GM23338 (cell line): Measurements from ENCODE around the gene AKR1C1. TPM values are rescaled to one million over a fixed set of nuclear protein-coding genes. Genes with fewer than 3 reads are reported as not detected.
"Not testable (repeated sequence)": the region's sequence is repeated elsewhere in the genome, so short reads cannot be mapped to it uniquely, and the experiment has no call there.

Experiments used
- ATAC-seq: fragments of 200-7000 bp; cut with Tn5 transposase; 3 replicates; pipeline ENCODE4 v1.9.1; 2020
- DNase-seq: peaks from one replicate; pipeline ENCODE4 v3.0.0-alpha.2; 2015; ENCODE audit warnings: low spot score
- H2AFZ ChIP-seq: fragments of 200-600 bp; sonication (generic); 2 replicates; pipeline ENCODE4 v1.8.0; 2016; ENCODE audit warnings: antibody characterized with exemption, mild to moderate bottlenecking, moderate library complexity
- H3F3A ChIP-seq: fragments of 200-600 bp; sonication (generic); replicated peaks from 2 replicates; pipeline ENCODE4 v1.8.0; 2017; ENCODE audit warnings: antibody characterized with exemption, mixed run types, low read depth
- H3K27ac ChIP-seq: fragments of 200-600 bp; sonication (generic); 2 replicates; pipeline ENCODE4 v1.6.1; 2016; ENCODE audit warnings: low read depth
- H3K27me3 ChIP-seq: fragments of 200-600 bp; sonication (generic); 2 replicates; pipeline ENCODE4 v1.8.0; 2016; ENCODE audit warnings: mild to moderate bottlenecking, mixed run types, moderate library complexity; ENCODE audit not compliant: insufficient read depth
- H3K36me3 ChIP-seq: fragments of 200-600 bp; sonication (generic); 2 replicates; pipeline ENCODE4 v1.8.0; 2016; ENCODE audit warnings: mild to moderate bottlenecking; ENCODE audit not compliant: insufficient read depth
- H3K4me1 ChIP-seq: fragments of 200-600 bp; sonication (generic); 2 replicates; pipeline ENCODE4 v1.8.0; 2016; ENCODE audit warnings: mild to moderate bottlenecking, moderate library complexity; ENCODE audit not compliant: insufficient read depth
- H3K4me2 ChIP-seq: fragments of 200-600 bp; sonication (generic); 2 replicates; pipeline ENCODE4 v1.7.1; 2017; ENCODE audit warnings: mixed run types
- H3K4me3 ChIP-seq: fragments of 200-600 bp; sonication (generic); 2 replicates; pipeline ENCODE4 v1.6.1; 2016; ENCODE audit warnings: mixed run types
- H3K79me2 ChIP-seq: fragments of 200-600 bp; sonication (generic); replicated peaks from 2 replicates; pipeline ENCODE4 v1.8.0; 2017; ENCODE audit warnings: mild to moderate bottlenecking; ENCODE audit not compliant: insufficient read depth
- H3K9me2 ChIP-seq: fragments of 200-600 bp; sonication (generic); 2 replicates; pipeline ENCODE4 v1.8.0; 2017; ENCODE audit not compliant: insufficient read depth
- H4K20me1 ChIP-seq: fragments of 200-600 bp; sonication (generic); replicated peaks from 2 replicates; pipeline ENCODE4 v1.8.0; 2017; ENCODE audit warnings: mild to moderate bottlenecking; ENCODE audit not compliant: insufficient read depth
- H3K27ac Mint-ChIP-seq: 2 replicates; pipeline ENCODE4 v1.8.0; 2020; ENCODE audit warnings: inconsistent platforms, mild to moderate bottlenecking, moderate library complexity, mixed read lengths
- H3K27me3 Mint-ChIP-seq: 3 replicates; pipeline ENCODE4 v1.8.0; 2022; ENCODE audit warnings: low read depth, mild to moderate bottlenecking, moderate library complexity, mixed read lengths, inconsistent platforms; ENCODE audit not compliant: insufficient read depth, poor library complexity
- H3K36me3 Mint-ChIP-seq: 3 replicates; pipeline ENCODE4 v1.8.0; 2021; ENCODE audit warnings: low read depth, mild to moderate bottlenecking, inconsistent platforms, moderate library complexity, mixed read lengths
- H3K4me1 Mint-ChIP-seq: 3 replicates; pipeline ENCODE4 v1.8.0; 2020; ENCODE audit warnings: mild to moderate bottlenecking, inconsistent platforms, mixed read lengths
- H3K4me3 Mint-ChIP-seq: 3 replicates; pipeline ENCODE4 v1.8.0; 2021; ENCODE audit warnings: moderate library complexity, mild to moderate bottlenecking, inconsistent platforms, mixed read lengths
- H3K9me3 Mint-ChIP-seq: 3 replicates; pipeline ENCODE4 v1.8.0; 2020; ENCODE audit warnings: moderate library complexity, mild to moderate bottlenecking, inconsistent platforms, mixed read lengths
- polyA plus RNA-seq: library from polyadenylated mRNA; unstranded; fragments of >200 nt; fragmentation: Nextera tagmentation; extraction: Ambion mirVana; gene quantifications from 2 replicates; pipeline ENCODE4 v1.2.1, GENCODE V29; 2016
- total RNA-seq: library from RNA; depleted of rRNA; stranded (reverse); fragments of >200 nt; shearing (Covaris generic); gene quantifications from 2 replicates; pipeline ENCODE4 v1.2.3, GENCODE V29; 2014

Gene AKR1C1
- total and polyA plus RNA-seq, 2 experiments from 2014 or later, result 2.6 to 5.1 TPM

DNA sequence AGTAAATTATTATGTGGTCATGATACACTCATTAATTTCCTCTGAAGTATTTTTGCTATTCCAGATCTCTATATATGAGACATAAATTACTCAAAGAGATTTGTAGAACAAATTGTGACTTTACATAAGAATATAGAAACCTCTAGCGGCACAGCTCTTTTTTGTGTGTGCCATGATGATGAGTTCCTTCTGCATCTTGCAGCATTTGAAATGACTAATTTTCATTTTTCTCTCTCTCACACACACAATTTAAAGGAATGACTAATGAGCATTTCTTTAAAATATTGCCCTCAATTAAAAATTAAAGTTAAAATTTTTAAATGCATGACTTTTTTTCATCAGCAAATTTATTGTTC, 40.8 kb downstream of the AKR1C1 start:
- not testable (repeated sequence) for H3K4me1 ChIP-seq, H3K36me3 ChIP-seq, H4K20me1 ChIP-seq, H2AFZ ChIP-seq, H3K27me3 Mint-ChIP-seq, DNase-seq, H3K27me3 ChIP-seq, H3K79me2 ChIP-seq, H3K4me3 Mint-ChIP-seq, H3K9me2 ChIP-seq, H3K4me1 Mint-ChIP-seq, H3K27ac Mint-ChIP-seq, H3K27ac ChIP-seq, H3K9me3 Mint-ChIP-seq, H3K4me2 ChIP-seq, ATAC-seq, H3K36me3 Mint-ChIP-seq, H3K4me3 ChIP-seq, H3F3A ChIP-seq

DNA sequence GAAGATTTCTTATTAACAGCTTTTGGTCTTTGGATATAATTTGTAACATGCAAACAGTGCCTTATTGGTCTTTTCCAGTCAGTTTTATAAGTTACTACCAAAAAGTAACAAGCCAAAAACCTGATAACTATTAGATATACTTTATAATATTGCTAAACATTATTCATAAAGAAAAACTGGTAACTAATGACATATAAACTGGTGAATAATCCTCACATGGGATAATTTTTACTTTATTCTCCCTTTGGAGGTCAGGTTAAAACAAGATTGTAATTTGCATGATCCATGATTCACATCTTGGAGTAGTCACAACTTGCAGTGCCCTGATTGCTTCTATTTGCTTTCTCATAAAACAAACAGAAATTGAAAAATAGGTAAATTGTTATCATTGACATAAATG, 41.3 kb downstream of the AKR1C1 start:
- H3K4me2 ChIP-seq, H3K9me3 Mint-ChIP-seq, H3K27me3 Mint-ChIP-seq, H3K4me1 Mint-ChIP-seq, H3K36me3 ChIP-seq, H3K36me3 Mint-ChIP-seq, H3K79me2 ChIP-seq, H2AFZ ChIP-seq, H3K4me3 ChIP-seq, H3K27me3 ChIP-seq, H3K4me3 Mint-ChIP-seq, H3K27ac Mint-ChIP-seq, DNase-seq, H4K20me1 ChIP-seq, H3K4me1 ChIP-seq, H3F3A ChIP-seq, ATAC-seq, H3K9me2 ChIP-seq, H3K27ac ChIP-seq: not testable (repeated sequence)

GRCh38 chr10:5008857-5009548, 45.8 kb downstream of the AKR1C1 start:
- H3K4me3 Mint-ChIP-seq, H3K9me3 Mint-ChIP-seq, ATAC-seq, H3K9me2 ChIP-seq, H2AFZ ChIP-seq, H3K27me3 ChIP-seq, H3K4me1 ChIP-seq, H3K27me3 Mint-ChIP-seq, H3K36me3 Mint-ChIP-seq, H3K4me2 ChIP-seq, H3K36me3 ChIP-seq, H3K4me1 Mint-ChIP-seq, H3F3A ChIP-seq, H3K4me3 ChIP-seq, H3K27ac Mint-ChIP-seq, DNase-seq, H4K20me1 ChIP-seq, H3K27ac ChIP-seq, H3K79me2 ChIP-seq: not testable (repeated sequence)

DNA sequence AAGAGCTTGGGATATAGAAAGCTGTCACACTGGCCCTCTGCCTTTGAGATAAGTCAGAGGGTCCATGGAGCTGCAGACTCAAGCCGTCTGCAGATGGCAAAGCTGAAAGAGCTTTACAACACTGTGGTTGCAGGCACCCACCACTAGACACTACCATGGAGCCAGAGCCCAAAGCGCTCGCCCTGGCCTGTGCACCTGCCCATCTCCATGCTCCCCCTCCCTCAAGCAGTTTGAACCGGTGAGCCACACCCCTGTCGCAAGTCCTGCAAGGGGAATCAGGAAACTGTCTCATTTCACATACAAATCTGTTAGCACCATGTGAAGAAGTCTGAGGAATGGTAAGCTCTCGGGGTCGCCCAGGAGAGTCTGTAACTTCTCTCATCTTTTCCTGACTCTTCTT, 46.8 kb downstream of the AKR1C1 start:
- not testable (repeated sequence) for H3K9me2 ChIP-seq, H3K79me2 ChIP-seq, H3K4me1 ChIP-seq, H4K20me1 ChIP-seq, H3K9me3 Mint-ChIP-seq, H3K27ac Mint-ChIP-seq, DNase-seq, H3K27me3 Mint-ChIP-seq, H3K27ac ChIP-seq, H3K4me2 ChIP-seq, H3K27me3 ChIP-seq, H3K4me3 ChIP-seq, H3K4me1 Mint-ChIP-seq, H2AFZ ChIP-seq, H3F3A ChIP-seq, H3K36me3 ChIP-seq, H3K4me3 Mint-ChIP-seq, H3K36me3 Mint-ChIP-seq
- peak; percentile 26; the same call in 1 of the 3 replicates for ATAC-seq

GRCh38 chr10:5011392-5011791, 48.2 kb downstream of the AKR1C1 start:
- H3K79me2 ChIP-seq, H3K27ac ChIP-seq, H3K27me3 Mint-ChIP-seq, DNase-seq, H4K20me1 ChIP-seq, ATAC-seq, H3K9me2 ChIP-seq, H2AFZ ChIP-seq, H3K4me2 ChIP-seq, H3K4me3 ChIP-seq, H3K4me1 ChIP-seq, H3K27ac Mint-ChIP-seq, H3F3A ChIP-seq, H3K4me1 Mint-ChIP-seq, H3K4me3 Mint-ChIP-seq, H3K36me3 ChIP-seq, H3K27me3 ChIP-seq, H3K36me3 Mint-ChIP-seq, H3K9me3 Mint-ChIP-seq: not testable (repeated sequence)
